ENCODE data around the gene NDUFS7.

Gene NDUFS7

GRCh38 chr19:1386945-1387683 lies 3.4 kb downstream of the NDUFS7 start:
- H3K9me3 Mint-ChIP-seq: no peaks in the 10 kb centered on the region
- no peak overlapping the region for H3K27ac Mint-ChIP-seq
- peaks cover 73% of the 10 kb centered on the region for H3K36me3 Mint-ChIP-seq (ENCODE audit: low read depth)
- H3K27me3 Mint-ChIP-seq: no peaks in the 10 kb centered on the region
- H3K4me1 Mint-ChIP-seq (ENCODE audit: low read depth): peaks cover 37% of the 10 kb centered on the region
- no peak overlapping the region for H3K4me3 Mint-ChIP-seq
- intact Hi-C loops (cut with micrococcal nuclease): no loop called here

GRCh38 chr19:1387684-1388636 lies 4.3 kb downstream of the NDUFS7 start:
- H3K27ac Mint-ChIP-seq: no peak overlapping the region
- no peaks in the 10 kb centered on the region for H3K9me3 Mint-ChIP-seq
- H3K4me1 Mint-ChIP-seq (ENCODE audit: low read depth): peaks cover 34% of the 10 kb centered on the region
- H3K4me3 Mint-ChIP-seq: no peak overlapping the region
- intact Hi-C loops (cut with micrococcal nuclease): no loop called here
- H3K36me3 Mint-ChIP-seq (ENCODE audit: low read depth): peaks cover 82% of the 10 kb centered on the region
- H3K27me3 Mint-ChIP-seq: no peaks in the 10 kb centered on the region

- H3K4me1 Mint-ChIP-seq (ENCODE audit: low read depth): peaks cover 28% of the 10 kb centered on the region
- peaks cover 83% of the 10 kb centered on the region for H3K36me3 Mint-ChIP-seq (ENCODE audit: low read depth)
- H3K27ac Mint-ChIP-seq: no peak overlapping the region
- intact Hi-C loops (cut with micrococcal nuclease): no loop called here
- no peaks in the 10 kb centered on the region for H3K27me3 Mint-ChIP-seq
- H3K9me3 Mint-ChIP-seq: no peaks in the 10 kb centered on the region
- no peak overlapping the region for H3K4me3 Mint-ChIP-seq
These were observed 4.9 kb downstream of the NDUFS7 start for GRCh38 chr19:1388637-1389026.

DNA sequence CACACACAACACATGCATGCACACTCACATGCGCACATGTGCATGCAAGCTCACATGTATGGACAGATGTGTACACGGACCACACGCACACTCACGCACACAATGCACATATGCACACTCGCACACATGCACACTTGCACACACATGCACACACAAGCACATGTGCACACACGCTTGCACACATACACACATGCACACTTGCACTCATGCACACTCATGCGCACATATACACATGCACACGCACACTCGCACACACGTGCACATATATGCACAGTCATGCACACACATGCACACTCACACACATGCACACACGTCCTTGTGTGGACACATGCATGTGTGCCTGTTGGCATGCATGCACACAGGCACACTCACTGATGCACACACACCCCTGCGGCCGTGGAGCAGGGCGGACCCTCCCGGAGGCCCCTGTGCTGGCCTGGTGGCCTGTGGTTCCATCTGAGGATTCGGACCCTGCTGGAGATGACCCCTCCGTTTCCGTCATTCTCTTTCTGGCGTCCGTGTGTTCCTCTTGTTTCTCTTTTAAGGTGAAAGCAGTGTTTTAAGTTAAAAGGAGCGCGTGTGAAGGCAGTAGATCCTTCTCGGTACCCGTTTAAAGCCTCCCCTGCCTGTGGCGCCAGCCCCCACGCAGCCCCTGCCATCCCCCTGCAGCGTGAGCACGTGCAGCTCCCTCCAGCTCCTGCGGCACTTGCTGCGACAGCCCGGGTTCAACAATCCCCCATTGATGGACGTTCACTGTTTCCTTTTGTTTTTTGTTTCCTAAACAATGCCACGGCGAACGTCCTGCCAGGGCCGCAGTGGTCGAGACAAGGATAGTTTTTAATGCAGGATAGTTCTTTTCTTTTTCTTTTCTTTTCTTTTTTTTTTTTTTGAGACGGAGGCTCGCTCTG lies 5.6 kb downstream of the NDUFS7 start:
- intact Hi-C loops (cut with micrococcal nuclease): no loop called here
- no peaks in the 10 kb centered on the region for H3K9me3 Mint-ChIP-seq
- peaks cover 88% of the 10 kb centered on the region for H3K36me3 Mint-ChIP-seq (ENCODE audit: low read depth)
- H3K4me1 Mint-ChIP-seq (ENCODE audit: low read depth): peaks cover 28% of the 10 kb centered on the region
- no peak overlapping the region for H3K27ac Mint-ChIP-seq
- no peaks in the 10 kb centered on the region for H3K27me3 Mint-ChIP-seq
- no peak overlapping the region for H3K4me3 Mint-ChIP-seq

- no peak overlapping the region for H3K27ac Mint-ChIP-seq
- intact Hi-C loops (cut with micrococcal nuclease): no loop called here
- H3K4me1 Mint-ChIP-seq (ENCODE audit: low read depth): peaks cover 16% of the 10 kb centered on the region
- H3K4me3 Mint-ChIP-seq: no peak overlapping the region
- H3K36me3 Mint-ChIP-seq (ENCODE audit: low read depth): peaks cover 100% of the 10 kb centered on the region
- no peaks in the 10 kb centered on the region for H3K27me3 Mint-ChIP-seq
- H3K9me3 Mint-ChIP-seq: no peaks in the 10 kb centered on the region
These were observed 7.2 kb downstream of the NDUFS7 start for GRCh38 chr19:1390890-1391423.

- H3K27me3 Mint-ChIP-seq: no peaks in the 10 kb centered on the region
- H3K4me1 Mint-ChIP-seq (ENCODE audit: low read depth): peaks cover 19% of the 10 kb centered on the region
- no peak overlapping the region for H3K4me3 Mint-ChIP-seq
- no peaks in the 10 kb centered on the region for H3K9me3 Mint-ChIP-seq
- H3K36me3 Mint-ChIP-seq (ENCODE audit: low read depth): peaks cover 88% of the 10 kb centered on the region
- no peak overlapping the region for H3K27ac Mint-ChIP-seq
- intact Hi-C loops (cut with micrococcal nuclease): no loop called here
These were observed 8.7 kb downstream of the NDUFS7 start for GRCh38 chr19:1392407-1392806.

DNA sequence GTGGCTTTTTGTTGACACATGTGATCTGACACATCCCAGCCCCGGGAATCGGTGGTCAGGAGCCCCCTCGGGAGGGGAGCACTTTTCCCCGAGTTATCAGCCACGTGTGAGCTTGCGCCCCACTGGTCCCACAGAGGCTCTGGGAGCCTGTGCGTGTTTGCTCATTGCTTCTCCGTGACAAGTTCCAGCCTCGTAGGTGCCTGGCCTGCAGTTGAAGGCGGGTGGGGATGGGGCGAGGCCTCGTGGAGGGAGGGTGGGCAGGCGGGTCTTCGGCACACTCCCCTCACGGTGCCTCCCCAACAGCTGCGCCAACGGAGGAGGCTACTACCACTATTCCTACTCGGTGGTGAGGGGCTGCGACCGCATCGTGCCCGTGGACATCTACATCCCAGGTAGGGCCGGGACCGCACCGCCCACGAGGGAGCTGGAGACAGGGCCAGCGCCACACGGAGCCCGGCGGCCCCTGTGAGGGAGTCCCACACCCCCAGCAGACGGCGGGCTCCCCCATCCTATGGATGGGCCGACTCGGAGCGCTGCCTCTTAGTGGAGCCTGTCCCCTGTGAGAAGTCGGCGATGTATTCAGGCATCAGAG lies 9.3 kb downstream of the NDUFS7 start:
- H3K9me3 Mint-ChIP-seq: no peaks in the 10 kb centered on the region
- no peaks in the 10 kb centered on the region for H3K27me3 Mint-ChIP-seq
- intact Hi-C loops (cut with micrococcal nuclease): no loop called here
- no peak overlapping the region for H3K4me3 Mint-ChIP-seq
- peaks cover 22% of the 10 kb centered on the region for H3K4me1 Mint-ChIP-seq (ENCODE audit: low read depth)
- no peak overlapping the region for H3K27ac Mint-ChIP-seq
- H3K36me3 Mint-ChIP-seq (ENCODE audit: low read depth): peaks cover 82% of the 10 kb centered on the region

DNA sequence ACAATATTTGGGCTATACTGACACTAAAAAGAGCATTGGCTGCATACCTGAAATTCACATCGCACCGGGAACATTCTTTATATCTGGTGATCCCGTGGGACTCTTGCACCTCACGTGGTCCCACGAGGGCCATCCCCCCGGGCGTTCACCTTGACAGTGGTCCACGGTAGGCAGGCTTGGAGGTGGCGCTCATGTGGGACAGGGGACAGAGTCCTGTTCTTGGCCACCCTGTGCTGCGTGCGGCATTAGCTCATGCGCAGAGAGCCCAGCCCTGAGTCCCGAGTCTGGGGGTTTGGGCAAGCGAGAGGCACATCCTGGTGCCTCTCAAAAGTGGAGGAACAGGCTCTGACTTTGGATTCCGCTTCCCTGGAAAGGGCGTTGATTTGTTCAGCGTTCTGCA lies 10.1 kb downstream of the NDUFS7 start:
- Mint-ChIP-seq H3K27ac (no peak overlapping the region), H3K4me1 (ENCODE audit: low read depth) (peaks cover 22% of the 10 kb centered on the region), H3K4me3 (no peak overlapping the region), H3K27me3 (peaks cover 2% of the 10 kb centered on the region), H3K9me3 (no peaks in the 10 kb centered on the region), H3K36me3 (ENCODE audit: low read depth) (peaks cover 74% of the 10 kb centered on the region)
- intact Hi-C loops (cut with micrococcal nuclease): no loop called here

DNA sequence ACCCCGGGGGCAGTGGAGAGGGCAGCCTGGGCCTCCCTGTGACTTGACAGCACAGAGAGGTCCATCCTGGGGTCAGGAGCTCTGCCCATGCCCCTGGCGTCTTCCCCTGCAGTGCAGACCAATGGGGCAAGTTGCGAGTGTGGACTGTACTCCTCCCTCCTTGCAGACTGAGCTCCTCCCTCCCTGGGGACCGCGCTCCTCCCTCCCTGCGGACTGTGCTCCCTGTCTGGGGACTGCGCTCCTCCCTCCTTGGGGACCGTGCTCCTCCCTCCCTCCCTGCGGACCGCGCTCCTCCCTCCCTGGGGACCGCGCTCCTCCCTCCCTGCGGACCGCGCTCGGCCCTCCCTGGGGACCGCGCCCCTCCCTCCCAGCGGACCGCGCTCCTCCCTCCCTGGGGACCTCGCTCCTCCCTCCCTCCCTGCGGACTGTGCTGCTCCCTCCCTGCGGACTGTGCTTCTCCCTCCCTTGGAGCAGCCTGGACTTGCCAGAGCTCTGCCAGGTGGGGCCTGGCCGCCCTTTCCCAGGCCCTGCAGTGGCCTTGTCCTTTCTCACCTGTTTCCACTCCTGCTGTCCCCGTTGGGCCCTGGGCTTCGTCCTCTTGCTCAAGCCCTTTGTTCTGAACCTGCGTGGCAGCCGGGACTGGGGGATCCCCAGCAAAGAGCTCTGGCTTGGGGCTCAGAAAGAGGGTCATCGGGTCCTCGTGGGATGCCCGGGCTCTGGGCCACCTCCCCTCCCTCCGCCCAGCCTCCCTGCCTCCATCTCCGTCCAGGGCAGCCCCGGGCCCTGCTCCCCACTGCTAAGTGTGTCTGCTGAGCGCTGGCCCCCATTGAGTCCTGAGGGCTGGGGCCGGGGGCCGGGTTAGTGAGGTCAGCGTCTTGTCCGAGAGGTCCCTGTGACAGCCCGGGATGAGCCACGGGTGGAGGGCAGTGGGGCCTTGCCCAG lies 10.8 kb downstream of the NDUFS7 start:
- Mint-ChIP-seq H3K4me1 (ENCODE audit: low read depth) (peaks cover 22% of the 10 kb centered on the region), H3K27me3 (peaks cover 9% of the 10 kb centered on the region), H3K4me3 (no peak overlapping the region), H3K27ac (no peak overlapping the region), H3K36me3 (ENCODE audit: low read depth) (peaks cover 67% of the 10 kb centered on the region), H3K9me3 (no peaks in the 10 kb centered on the region)
- intact Hi-C loops (cut with micrococcal nuclease): no loop called here

GRCh38 chr19:1395194-1396018 lies 11.7 kb downstream of the NDUFS7 start:
- Mint-ChIP-seq H3K27ac (no peak overlapping the region), H3K27me3 (peaks cover 16% of the 10 kb centered on the region)

GRCh38 chr19:1396019-1396767 lies 12.5 kb downstream of the NDUFS7 start:
- Mint-ChIP-seq H3K4me3 (no peak overlapping the region), H3K9me3 (no peaks in the 10 kb centered on the region), H3K27me3 (peaks cover 22% of the 10 kb centered on the region), H3K36me3 (ENCODE audit: low read depth) (peaks cover 50% of the 10 kb centered on the region), H3K27ac (no peak overlapping the region), H3K4me1 (ENCODE audit: low read depth) (peaks cover 22% of the 10 kb centered on the region)
- intact Hi-C loops (cut with micrococcal nuclease): no loop called here

More at GRCh38 chr19:1395194-1396018, 11.7 kb downstream of the NDUFS7 start:
- H3K4me3 Mint-ChIP-seq: no peak overlapping the region
- H3K9me3 Mint-ChIP-seq: no peaks in the 10 kb centered on the region
- H3K36me3 Mint-ChIP-seq (ENCODE audit: low read depth): peaks cover 58% of the 10 kb centered on the region
- intact Hi-C loops (cut with micrococcal nuclease): no loop called here
- peaks cover 22% of the 10 kb centered on the region for H3K4me1 Mint-ChIP-seq (ENCODE audit: low read depth)

Data from dendritic cell treated with granulocyte-macrophage colony-stimulating factor and Interleukin-4, amounts not matched to agents 40 ng/mL and 50 ng/mL, for 4 days (primary cell).